Liver (tissue), 9 donors: ENCODE measurements around the gene ZFAND2B. TPM values are rescaled to one million over a fixed set of nuclear protein-coding genes. Genes with fewer than 3 reads are reported as not detected.

ENCODE experiments used
- DNase-seq: peaks from one replicate; pipeline ENCODE4 v3.0.0-alpha.2; 2017; ENCODE audit warnings: low spot score
- H3K27ac ChIP-seq, 2 donors: one replicate each; pipeline ENCODE4 v1.7.0; 2013; ENCODE audit warnings: inconsistent platforms in 2 of 2, low read length in 2 of 2, control low read depth in 1 of 2, low read depth in 1 of 2, mild to moderate bottlenecking in 1 of 2
- H3K27me3 ChIP-seq, 4 donors: one replicate each; pipeline versions ENCODE4 v1.6.1 to v1.7.0; 2013; ENCODE audit warnings: low read length in 3 of 4, inconsistent platforms in 1 of 4, mild to moderate bottlenecking in 1 of 4, moderate library complexity in 1 of 4; ENCODE audit not compliant: control insufficient read depth in 4 of 4, insufficient read depth in 4 of 4
- H3K36me3 ChIP-seq, 4 donors: one replicate each; pipeline versions ENCODE4 v1.6.1 to v1.7.0; 2013; ENCODE audit warnings: low read length in 3 of 4, mild to moderate bottlenecking in 3 of 4, low read depth in 1 of 4, moderate library complexity in 1 of 4; ENCODE audit not compliant: control insufficient read depth in 4 of 4, insufficient read depth in 3 of 4
- H3K4me1 ChIP-seq, 4 donors: one replicate each; pipeline versions ENCODE4 v1.6.1 to v1.7.0; 2013; ENCODE audit warnings: low read length in 3 of 4, mild to moderate bottlenecking in 3 of 4, moderate library complexity in 1 of 4; ENCODE audit not compliant: control insufficient read depth in 4 of 4, insufficient read depth in 4 of 4
- H3K4me3 ChIP-seq, 3 donors: one replicate each; pipeline versions ENCODE4 v1.6.1 to v1.7.0; 2013; ENCODE audit warnings: low read length in 3 of 3, control low read depth in 1 of 3, low read depth in 1 of 3, mild to moderate bottlenecking in 1 of 3
- H3K9ac ChIP-seq, 2 donors: one replicate each; pipeline ENCODE4 v1.7.0; 2013; ENCODE audit warnings: low read length in 2 of 2, mild to moderate bottlenecking in 2 of 2, moderate library complexity in 2 of 2, control low read depth in 1 of 2, low read depth in 1 of 2
- H3K9me3 ChIP-seq, 4 donors: one replicate each; pipeline versions ENCODE4 v1.6.1 to v1.7.0; 2013; ENCODE audit warnings: low read length in 3 of 4; ENCODE audit not compliant: control insufficient read depth in 4 of 4
- ATF3 ChIP-seq: IDR thresholded peaks from 2 replicates; pipeline ENCODE4 v1.6.1; 2016; ENCODE audit warnings: antibody characterized with exemption
- CTCF ChIP-seq: fragments of 150-350 bp; IDR thresholded peaks from 2 replicates; pipeline ENCODE4 v1.5.1; 2017; ENCODE audit warnings: improper control_type of control experiment, low read depth, low read length; ENCODE audit not compliant: missing input control
- FOXA1 ChIP-seq: IDR thresholded peaks from 2 replicates; pipeline ENCODE4 v1.6.1; 2016; ENCODE audit warnings: antibody characterized with exemption
- FOXA2 ChIP-seq: IDR thresholded peaks from 2 replicates; pipeline ENCODE4 v1.6.1; 2016; ENCODE audit warnings: antibody characterized with exemption
- GABPA ChIP-seq, 2 donors: IDR thresholded peaks in 1 of 2; conservative IDR thresholded peaks in 1 of 2; 2 replicates each; pipeline ENCODE4 v1.6.1; 2016; ENCODE audit warnings: antibody characterized with exemption in 2 of 2, mild to moderate bottlenecking in 1 of 2, moderate library complexity in 1 of 2
- HNF4A ChIP-seq, 2 donors: conservative IDR thresholded peaks; 2 replicates each; pipeline ENCODE4 v1.6.1; 2016; ENCODE audit warnings: antibody characterized with exemption in 2 of 2, mild to moderate bottlenecking in 2 of 2
- HNF4G ChIP-seq: IDR thresholded peaks from 2 replicates; pipeline ENCODE4 v1.6.1; 2016; ENCODE audit warnings: antibody characterized with exemption
- MAX ChIP-seq: IDR thresholded peaks from 2 replicates; pipeline ENCODE4 v1.6.1; 2016; ENCODE audit warnings: antibody characterized with exemption
- NR2F2 ChIP-seq: IDR thresholded peaks from 2 replicates; pipeline ENCODE4 v1.6.1; 2016; ENCODE audit warnings: antibody characterized with exemption
- RAD21 ChIP-seq, 2 donors: IDR thresholded peaks; 2 replicates each; pipeline ENCODE4 v1.6.1; 2016; ENCODE audit warnings: antibody characterized with exemption in 2 of 2, mild to moderate bottlenecking in 2 of 2
- RXRA ChIP-seq, 2 donors: IDR thresholded peaks; 2 replicates each; pipeline ENCODE4 v1.6.1; 2017 to 2018; ENCODE audit warnings: antibody characterized with exemption in 2 of 2, mild to moderate bottlenecking in 1 of 2
- SP1 ChIP-seq: IDR thresholded peaks from 2 replicates; pipeline ENCODE4 v1.6.1; 2018; ENCODE audit warnings: antibody characterized with exemption, mild to moderate bottlenecking
- TAF1 ChIP-seq: conservative IDR thresholded peaks from 2 replicates; pipeline ENCODE4 v1.6.1; 2016; ENCODE audit warnings: antibody characterized with exemption, mild to moderate bottlenecking
- YY1 ChIP-seq: IDR thresholded peaks from 2 replicates; pipeline ENCODE4 v1.6.1; 2016; ENCODE audit warnings: antibody characterized with exemption, mild to moderate bottlenecking
- WGBS: extraction: QIAGEN DNeasy Blood & Tissue Kit; methylation state at CpG from one replicate; pipeline ENCODE4 v1.1.7; 2013; 5-methylcytosine and 5-hydroxymethylcytosine counted together
- polyA plus RNA-seq, 2 donors: library from polyadenylated mRNA; stranded (reverse) in 1 of 2; unstranded in 1 of 2; fragments of 200-250 nt in 1 of 2; fragments of >200 nt in 1 of 2; fragmentation: Nextera tagmentation in 1 of 2; extraction: Ambion mirVana in 1 of 2; gene quantifications; one replicate each; pipeline versions ENCODE4 v1.2.1 to v1.2.3, GENCODE V29; 2013 to 2015
- total RNA-seq, 2 donors: library from RNA; depleted of rRNA; stranded (reverse); fragments of >200 nt; gene quantifications; one replicate each; pipeline ENCODE4 v1.2.3, GENCODE V29; 2014
- donor health status: healthy.
- donor health status: healthy.
- donor health status: healthy.
- donor health status: healthy.
- donor health status: healthy.

ZFAND2B gene
- total and polyA plus RNA-seq, 4 donors, result 19.6 to 53.8 (median 25.8) TPM

- TF ChIP-seq NR2F2 (no peak), HNF4G (no peak), SP1 (no peak), RAD21 (IDR thresholded peaks at IDR 0.05) (no peak), CTCF (no peak), TAF1 (no peak), YY1 (no peak), FOXA2 (no peak)
Measured at GRCh38 chr2:219168932-219169331, 37.6 kb upstream of the ZFAND2B start (continued).

- TF ChIP-seq HNF4A (conservative IDR thresholded peaks at IDR 0.05), result peak; percentile 33 to 48
- no peak for TF ChIP-seq MAX
- peak; percentile 10 to 17 for TF ChIP-seq RXRA (IDR thresholded peaks at IDR 0.05)
- Histone ChIP-seq H3K27ac (no peak within 1 kb of the TSS), H3K9me3 (no peaks in the 10 kb centered on the region), H3K9ac (no peak within 1 kb of the TSS), H3K4me1 (peaks cover 4 to 21% (median 13%) of the 10 kb centered on the region in 4 donors), H3K36me3 (peaks cover 0 to 30% (median 24%) of the 10 kb centered on the region in 4 donors), H3K4me3 (no peak within 1 kb of the TSS), H3K27me3 (no peaks in the 10 kb centered on the region)
- 67% methylated on average over 10 of the region's 10 CpGs for WGBS
- no peak for DNase-seq
Measured at GRCh38 chr2:219169930-219170654, 36.5 kb upstream of the ZFAND2B start, which contains the start of gene SLC23A3. TSS of gene SLC23A3 (minus strand) at chr2:219170029. CDS start at chr2:219169984, 45 bp downstream.

GRCh38 chr2:219171231-219171651 lies 35.3 kb upstream of the ZFAND2B start:
- Histone ChIP-seq H3K9ac (no peak overlapping the region), H3K36me3 (peaks cover 0 to 30% (median 24%) of the 10 kb centered on the region in 4 donors), H3K9me3 (no peaks in the 10 kb centered on the region), H3K4me1 (peaks cover 4 to 30% (median 21%) of the 10 kb centered on the region in 4 donors), H3K4me3 (no peak overlapping the region), H3K27me3 (no peaks in the 10 kb centered on the region), H3K27ac (peak overlapping the region in 1 of 2 donors; percentile 2)
- WGBS, result 54% methylated on average over 6 of the region's 6 CpGs
- no peak for TF ChIP-seq NR2F2
- TF ChIP-seq ATF3, result no peak
- no peak for TF ChIP-seq SP1
- peak; percentile 63 for TF ChIP-seq CTCF
- TF ChIP-seq RAD21 (IDR thresholded peaks at IDR 0.05), result peak; percentile 69 to 76
- peak; percentile 9 for TF ChIP-seq FOXA1
- no peak for TF ChIP-seq HNF4A (conservative IDR thresholded peaks at IDR 0.05)
- TF ChIP-seq TAF1, result no peak
- no peak for TF ChIP-seq FOXA2
- TF ChIP-seq GABPA (IDR thresholded peaks at IDR 0.05 in 1 of 2, conservative IDR thresholded peaks at IDR 0.05 in 1 of 2), result no peak
- no peak for DNase-seq
